HepG2 (cell line): Measurements from ENCODE around the gene NGEF. TPM values are rescaled to one million over a fixed set of nuclear protein-coding genes. Genes with fewer than 3 reads are reported as not detected.

Source experiments
- CEBPB ChIP-seq: IDR thresholded peaks from 2 replicates; pipeline ENCODE4 v1.6.1; 2011; ENCODE audit warnings: low read depth, low read length, improper control_type of control experiment, borderline replicate concordance
- DMAP1 ChIP-seq: IDR thresholded peaks from 2 replicates; pipeline ENCODE4 v1.6.1; 2016
- FOXJ3 ChIP-seq: sonication (generic); formaldehyde crosslinking; IDR thresholded peaks from 2 replicates; pipeline ENCODE4 v1.4.0; 2020; ENCODE audit warnings: missing genetic modification reagents, mild to moderate bottlenecking, borderline replicate concordance
- GATA4 ChIP-seq: sonication (generic); IDR thresholded peaks from 2 replicates; pipeline ENCODE4 v1.6.1; 2016; ENCODE audit warnings: antibody characterized with exemption, low read depth, borderline replicate concordance
- GLI4 ChIP-seq: sonication (generic); formaldehyde crosslinking; IDR thresholded peaks from 2 replicates; pipeline ENCODE4 v1.5.1; 2020; ENCODE audit warnings: missing genetic modification reagents, mild to moderate bottlenecking, moderate library complexity, borderline replicate concordance
- GLMP ChIP-seq: sonication (generic); formaldehyde crosslinking; IDR thresholded peaks from 2 replicates; pipeline ENCODE4 v1.9.0; 2021; ENCODE audit warnings: missing genetic modification reagents, mild to moderate bottlenecking, borderline replicate concordance
- JUN ChIP-seq: sonication (generic); formaldehyde crosslinking; IDR thresholded peaks from 2 replicates; pipeline ENCODE4 v1.4.0; 2020; ENCODE audit warnings: mild to moderate bottlenecking, missing genetic modification reagents
- JUNB ChIP-seq: sonication (generic); formaldehyde crosslinking; IDR thresholded peaks from 2 replicates; pipeline ENCODE4 v1.8.0; 2022; ENCODE audit warnings: missing genetic modification reagents, mild to moderate bottlenecking, borderline replicate concordance
- NBN ChIP-seq: fragments of 450-650 bp; conservative IDR thresholded peaks from 2 replicates; pipeline ENCODE4 v1.6.1; 2017
- NFKBIZ ChIP-seq: IDR thresholded peaks from 2 replicates; pipeline ENCODE4 v1.6.1; 2018; ENCODE audit warnings: missing genetic modification reagents, missing compliant biosample characterization
- PRMT3 ChIP-seq: sonication (generic); formaldehyde crosslinking; IDR thresholded peaks from 2 replicates; pipeline ENCODE4 v1.8.1; 2022; ENCODE audit warnings: low read depth, mild to moderate bottlenecking, moderate library complexity, missing genetic modification reagents, borderline replicate concordance
- RBAK ChIP-seq: sonication (generic); formaldehyde crosslinking; IDR thresholded peaks from 2 replicates; pipeline ENCODE4 v1.5.1; 2020; ENCODE audit warnings: mild to moderate bottlenecking, missing genetic modification reagents
- RFX5 ChIP-seq: IDR thresholded peaks from 2 replicates; pipeline ENCODE4 v1.6.1; 2011; ENCODE audit warnings: low read depth, low read length, improper control_type of control experiment
- SP5 ChIP-seq: IDR thresholded peaks from 2 replicates; pipeline ENCODE4 v1.6.1; 2016; ENCODE audit warnings: low read depth, borderline replicate concordance
- ZBTB20 ChIP-seq: sonication (generic); formaldehyde crosslinking; IDR thresholded peaks from 2 replicates; pipeline ENCODE4 v1.8.1; 2023; ENCODE audit warnings: missing genetic modification reagents, low read depth, mild to moderate bottlenecking, borderline replicate concordance
- ZNF232 ChIP-seq: sonication (generic); formaldehyde crosslinking; IDR thresholded peaks from 2 replicates; pipeline ENCODE4 v1.4.0; 2020; ENCODE audit warnings: missing genetic modification reagents, borderline replicate concordance
- ZNF331 ChIP-seq: sonication (generic); formaldehyde crosslinking; IDR thresholded peaks from 2 replicates; pipeline ENCODE4 v1.4.0; 2020; ENCODE audit warnings: missing genetic modification reagents
- ZNF446 ChIP-seq: sonication (generic); formaldehyde crosslinking; IDR thresholded peaks from 2 replicates; pipeline ENCODE4 v1.5.0; 2020; ENCODE audit warnings: mild to moderate bottlenecking, missing genetic modification reagents
- ZNF609 ChIP-seq: sonication (generic); formaldehyde crosslinking; IDR thresholded peaks from 2 replicates; pipeline ENCODE4 v1.4.0; 2020; ENCODE audit warnings: mild to moderate bottlenecking, missing genetic modification reagents, borderline replicate concordance
- ZNF713 ChIP-seq: sonication (generic); formaldehyde crosslinking; IDR thresholded peaks from 2 replicates; pipeline ENCODE4 v1.4.0; 2020; ENCODE audit warnings: mild to moderate bottlenecking, missing genetic modification reagents
- ZNF737 ChIP-seq: sonication (generic); formaldehyde crosslinking; IDR thresholded peaks from 2 replicates; pipeline ENCODE4 v1.5.0; 2020; ENCODE audit warnings: missing genetic modification reagents, mild to moderate bottlenecking, borderline replicate concordance
- ZNF766 ChIP-seq: sonication (generic); formaldehyde crosslinking; IDR thresholded peaks from 2 replicates; pipeline ENCODE4 v1.5.0; 2020; ENCODE audit warnings: missing genetic modification reagents, borderline replicate concordance
- ZNF768 ChIP-seq: sonication (generic); formaldehyde crosslinking; IDR thresholded peaks from 2 replicates; pipeline ENCODE4 v1.4.0; 2020; ENCODE audit warnings: missing genetic modification reagents
- ZSCAN21 ChIP-seq: sonication (generic); formaldehyde crosslinking; IDR thresholded peaks from 2 replicates; pipeline ENCODE4 v1.8.0; 2022; ENCODE audit warnings: mild to moderate bottlenecking, missing genetic modification reagents, moderate library complexity, borderline replicate concordance
- polyA plus RNA-seq, 8 experiments: library from polyadenylated mRNA; depleted of rRNA in 3 of 8; stranded (reverse) in 7 of 8; unstranded in 1 of 8; fragments of >200 nt; fragmentation: Illumina TruSeq in 4 of 8; extraction: Trizol in 4 of 8; gene quantifications; 2 replicates each; pipeline versions ENCODE4 v1.2.1 to v1.2.3, GENCODE V29; 2011 to 2016; ENCODE audit warnings: low read depth in 4 of 8, missing spikeins in 1 of 8, mixed read lengths in 1 of 8; ENCODE audit not compliant: insufficient read depth in 1 of 8
- total RNA-seq, 5 experiments: library from RNA; depleted of rRNA; stranded (reverse); fragments of >200 nt; fragmentation: Illumina TruSeq; extraction: Trizol; gene quantifications; 2 replicates each; pipeline ENCODE4 v1.2.3, GENCODE V29; 2016; ENCODE audit warnings: low read depth in 1 of 5
- TF ChIP-seq, protein P1 (sequence below): IDR thresholded peaks from 2 replicates; pipeline ENCODE4 v1.6.1; 2016; ENCODE audit warnings: mild to moderate bottlenecking, missing biosample characterization, missing genetic modification reagents

The NGEF gene
- total and polyA plus RNA-seq, 2 of the 13 experiments (the other 11 are each of a cell fraction or from before 2014, with no cell fraction given): 14.4 to 36.9 TPM

GRCh38 chr2:232857158-232857563, 155.9 kb downstream of the NGEF start (continued):
- no peak for TF ChIP-seq ZNF737 (CRISPR knock-in tag)
- no peak; the same call in 1 of the 2 replicates for TF ChIP-seq SP5 (CRISPR knock-in tag)
- no peak for TF ChIP-seq ZNF446 (CRISPR knock-in tag)
- TF ChIP-seq ZNF768: no peak
- TF ChIP-seq GATA4: no peak
- no peak for TF ChIP-seq ZNF713 (CRISPR knock-in tag)
- TF ChIP-seq JUN (CRISPR knock-in tag): no peak
- TF ChIP-seq GLI4 (CRISPR knock-in tag): no peak
- TF ChIP-seq ZSCAN21 (CRISPR knock-in tag): no peak
- TF ChIP-seq, protein P1, sequence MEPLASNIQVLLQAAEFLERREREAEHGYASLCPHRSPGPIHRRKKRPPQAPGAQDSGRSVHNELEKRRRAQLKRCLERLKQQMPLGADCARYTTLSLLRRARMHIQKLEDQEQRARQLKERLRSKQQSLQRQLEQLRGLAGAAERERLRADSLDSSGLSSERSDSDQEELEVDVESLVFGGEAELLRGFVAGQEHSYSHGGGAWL (CRISPR knock-in tag): peak; percentile 36; the same call in 1 of the 2 replicates
- no peak for TF ChIP-seq GLMP
- no peak for TF ChIP-seq NBN
- peak; percentile 100 for TF ChIP-seq CEBPB
- peak; percentile 92; the same call in 1 of the 2 replicates for TF ChIP-seq FOXJ3 (CRISPR knock-in tag)
- no peak for TF ChIP-seq ZNF232 (CRISPR knock-in tag)
- peak; percentile 60; the same call in 1 of the 2 replicates for TF ChIP-seq ZNF609 (CRISPR knock-in tag)
- no peak; the same call in 1 of the 2 replicates for TF ChIP-seq PRMT3 (CRISPR knock-in tag)
- TF ChIP-seq ZNF331 (CRISPR knock-in tag): peak; percentile 96
- TF ChIP-seq DMAP1 (CRISPR knock-in tag): peak; percentile 83
- no peak for TF ChIP-seq JUNB (CRISPR knock-in tag)
- peak; percentile 64; the same call in 1 of the 2 replicates for TF ChIP-seq ZBTB20 (CRISPR knock-in tag)
- TF ChIP-seq NFKBIZ (CRISPR knock-in tag): peak; percentile 89
- no peak for TF ChIP-seq RBAK
- TF ChIP-seq RFX5: peak; percentile 85
- TF ChIP-seq ZNF766: no peak
